Activated CD4-positive, alpha-beta T cell treated with anti-CD3 and anti-CD28 coated beads, Interleukin-2, amount 50 U/mL, for 1 hour (primary cell): ENCODE data around the gene WNK4.

Source experiments
- DNase-seq: peaks from one replicate; pipeline ENCODE4 v3.0.0-alpha.2; 2020

WNK4 gene

GRCh38 chr17:42773290-42774035 lies 6.9 kb upstream of the WNK4 start, which contains the start of gene VPS25:
Gene VPS25 (plus strand): TSS chr17:42773449. CDS start chr17:42773476, 27 bp downstream.
- DNase-seq, result peak; percentile 69

- DNase-seq, result no peak
These were observed 6.2 kb upstream of the WNK4 start for GRCh38 chr17:42774066-42774745.

GRCh38 chr17:42775534-42776098 lies 4.8 kb upstream of the WNK4 start:
- no peak for DNase-seq

DNA sequence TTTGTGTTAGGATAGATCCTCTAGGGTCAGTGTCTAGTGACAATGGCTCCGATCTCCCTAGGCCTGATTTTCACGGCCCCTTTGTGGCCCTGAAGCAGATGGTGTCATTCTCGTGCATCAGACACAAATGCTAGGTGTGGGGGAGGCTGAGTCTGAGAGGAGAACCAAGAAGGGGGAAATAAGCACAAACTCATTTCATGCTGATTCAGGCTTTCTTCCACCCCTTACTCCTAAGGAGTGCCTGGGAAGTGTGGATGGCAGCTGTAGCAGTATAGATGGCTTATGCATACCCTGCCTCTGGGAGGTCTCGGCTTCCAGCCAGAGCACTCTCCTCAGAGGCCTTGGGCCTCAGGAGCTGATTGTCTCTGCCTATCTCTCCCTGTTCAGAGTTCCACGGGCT lies 1.8 kb upstream of the WNK4 start:
- no peak for DNase-seq

DNA sequence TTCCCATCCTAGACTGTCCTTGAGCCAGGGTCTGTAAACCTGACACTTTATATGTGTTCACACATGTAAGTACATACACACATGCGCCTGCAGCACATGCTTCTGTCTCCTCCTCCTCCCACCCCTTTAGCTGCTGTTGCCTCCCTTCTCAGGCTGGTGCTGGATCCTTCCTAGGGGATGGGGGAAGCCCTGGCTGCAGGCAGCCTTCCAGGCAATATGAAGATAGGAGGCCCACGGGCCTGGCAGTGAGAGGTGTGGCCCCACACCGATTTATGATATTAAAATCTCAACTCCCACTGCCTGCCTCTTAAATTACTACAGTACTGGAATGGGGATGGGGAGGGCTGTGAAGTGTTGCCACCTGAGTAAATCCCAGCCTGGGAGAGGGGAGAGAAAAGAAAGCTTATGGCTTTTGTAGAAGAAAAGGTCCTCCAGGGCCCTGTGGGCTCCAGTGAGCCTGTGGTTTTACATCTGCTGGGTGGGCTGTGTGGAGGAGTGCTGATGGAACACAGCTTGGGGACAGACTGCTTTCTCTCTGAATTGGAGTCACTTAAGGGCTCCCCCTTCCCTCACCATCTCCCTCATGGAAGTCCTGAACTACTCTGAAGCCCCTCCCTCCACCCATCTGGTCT lies 990 bp upstream of the WNK4 start:
- no peak for DNase-seq

GRCh38 chr17:42780851-42781638 lies 635 bp downstream of the WNK4 start:
- no peak for DNase-seq

- DNase-seq, result no peak
These were observed 1.3 kb downstream of the WNK4 start for GRCh38 chr17:42781639-42782165.

- no peak for DNase-seq
These were observed 2.0 kb downstream of the WNK4 start for GRCh38 chr17:42782166-42783061.

- no peak for DNase-seq
These were observed 2.8 kb downstream of the WNK4 start for GRCh38 chr17:42783062-42783790.

DNA sequence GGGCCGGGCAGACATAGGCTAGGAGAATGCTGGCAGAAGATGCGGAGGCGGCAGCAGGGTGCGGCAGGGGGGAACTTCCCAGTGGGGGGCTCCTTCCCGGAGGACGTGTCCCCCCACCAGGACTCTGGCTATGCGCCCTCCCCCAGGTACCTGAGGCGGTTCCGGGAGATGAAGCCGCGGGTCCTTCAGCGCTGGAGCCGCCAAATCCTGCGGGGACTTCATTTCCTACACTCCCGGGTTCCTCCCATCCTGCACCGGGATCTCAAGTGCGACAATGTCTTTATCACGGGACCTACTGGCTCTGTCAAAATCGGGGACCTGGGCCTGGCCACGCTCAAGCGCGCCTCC lies 3.4 kb downstream of the WNK4 start:
- no peak for DNase-seq

DNA sequence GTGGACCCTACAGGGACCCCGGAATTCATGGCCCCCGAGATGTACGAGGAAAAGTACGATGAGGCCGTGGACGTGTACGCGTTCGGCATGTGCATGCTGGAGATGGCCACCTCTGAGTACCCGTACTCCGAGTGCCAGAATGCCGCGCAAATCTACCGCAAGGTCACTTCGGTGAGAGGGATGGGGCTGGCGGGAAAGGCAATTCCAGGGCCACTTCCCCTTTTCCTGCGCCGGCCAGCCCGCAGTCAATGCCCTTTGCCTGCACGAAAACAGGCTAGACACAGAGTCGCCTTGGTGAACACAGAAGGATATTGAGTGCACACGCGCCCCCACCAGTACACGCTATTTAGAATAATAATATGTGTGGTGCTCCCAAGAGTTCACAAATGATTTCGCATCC lies 4.0 kb downstream of the WNK4 start:
- DNase-seq, result no peak

- no peak for DNase-seq
These were observed 4.6 kb downstream of the WNK4 start for GRCh38 chr17:42784811-42785592.

DNA sequence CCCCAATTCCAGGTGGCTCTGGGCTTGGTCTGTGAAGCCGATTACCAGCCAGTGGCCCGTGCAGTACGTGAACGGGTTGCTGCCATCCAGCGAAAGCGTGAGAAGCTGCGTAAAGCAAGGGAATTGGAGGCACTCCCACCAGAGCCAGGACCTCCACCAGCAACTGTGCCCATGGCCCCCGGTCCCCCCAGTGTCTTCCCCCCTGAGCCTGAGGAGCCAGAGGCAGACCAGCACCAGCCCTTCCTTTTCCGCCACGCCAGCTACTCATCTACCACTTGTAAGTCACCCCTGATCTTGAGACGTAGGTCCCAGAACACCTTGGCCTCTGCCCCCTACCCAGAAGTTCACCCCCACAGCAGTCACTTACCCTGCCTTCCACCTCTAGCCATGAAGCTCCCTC lies 6.9 kb downstream of the WNK4 start:
- DNase-seq, result no peak

DNA sequence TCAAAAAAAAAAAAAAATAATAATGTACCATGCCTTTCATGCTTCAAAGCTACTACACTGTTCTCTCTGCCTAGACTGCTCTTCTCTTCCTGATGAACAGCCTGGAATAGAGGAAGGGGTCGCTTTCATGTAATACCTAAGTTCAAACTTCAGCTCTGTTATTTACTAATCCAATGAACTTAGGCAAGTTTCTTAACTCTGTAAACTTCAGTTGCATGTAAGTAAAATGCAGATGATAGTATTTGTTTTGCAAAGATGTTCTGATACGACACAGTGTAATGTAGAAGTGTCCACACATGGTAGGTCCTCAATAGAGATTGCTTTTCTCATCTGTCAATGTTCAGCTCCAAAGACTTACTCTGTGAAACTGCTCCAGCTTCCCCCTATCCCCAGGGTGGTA lies 11.5 kb downstream of the WNK4 start:
- no peak for DNase-seq

GRCh38 chr17:42792545-42792944 lies 12.1 kb downstream of the WNK4 start:
- DNase-seq, result no peak

DNA sequence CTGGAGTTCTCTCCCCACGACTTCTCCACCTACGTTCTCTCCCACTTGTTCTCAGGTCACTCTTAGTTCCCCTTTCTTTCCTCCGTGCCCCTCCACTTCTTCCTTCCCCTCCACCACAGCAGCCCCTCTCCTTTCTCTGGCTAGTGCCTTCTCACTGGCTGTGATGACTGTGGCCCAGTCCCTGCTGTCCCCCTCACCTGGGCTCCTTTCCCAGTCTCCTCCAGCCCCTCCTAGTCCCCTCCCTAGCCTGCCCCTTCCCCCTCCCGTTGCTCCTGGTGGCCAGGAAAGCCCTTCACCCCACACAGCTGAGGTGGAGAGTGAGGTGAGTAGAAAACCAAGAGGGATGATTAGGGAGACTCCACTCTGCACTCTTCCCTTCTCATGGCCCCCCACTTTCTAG lies 14.7 kb downstream of the WNK4 start:
- no peak for DNase-seq

DNA sequence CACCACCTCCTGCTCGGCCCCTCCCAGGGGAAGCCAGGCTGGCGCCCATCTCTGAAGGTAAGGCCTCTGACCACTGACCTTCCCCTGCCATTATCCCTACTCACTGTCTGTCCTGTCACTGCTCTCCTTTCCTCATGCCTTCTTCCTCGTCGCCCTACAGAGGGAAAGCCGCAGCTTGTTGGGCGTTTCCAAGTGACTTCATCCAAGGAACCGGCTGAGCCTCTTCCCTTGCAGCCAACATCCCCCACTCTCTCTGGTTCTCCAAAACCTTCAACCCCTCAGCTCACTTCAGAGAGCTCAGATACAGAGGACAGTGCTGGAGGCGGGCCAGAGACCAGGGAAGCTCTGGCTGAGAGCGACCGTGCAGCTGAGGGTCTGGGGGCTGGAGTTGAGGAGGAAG lies 15.1 kb downstream of the WNK4 start:
- no peak for DNase-seq

DNA sequence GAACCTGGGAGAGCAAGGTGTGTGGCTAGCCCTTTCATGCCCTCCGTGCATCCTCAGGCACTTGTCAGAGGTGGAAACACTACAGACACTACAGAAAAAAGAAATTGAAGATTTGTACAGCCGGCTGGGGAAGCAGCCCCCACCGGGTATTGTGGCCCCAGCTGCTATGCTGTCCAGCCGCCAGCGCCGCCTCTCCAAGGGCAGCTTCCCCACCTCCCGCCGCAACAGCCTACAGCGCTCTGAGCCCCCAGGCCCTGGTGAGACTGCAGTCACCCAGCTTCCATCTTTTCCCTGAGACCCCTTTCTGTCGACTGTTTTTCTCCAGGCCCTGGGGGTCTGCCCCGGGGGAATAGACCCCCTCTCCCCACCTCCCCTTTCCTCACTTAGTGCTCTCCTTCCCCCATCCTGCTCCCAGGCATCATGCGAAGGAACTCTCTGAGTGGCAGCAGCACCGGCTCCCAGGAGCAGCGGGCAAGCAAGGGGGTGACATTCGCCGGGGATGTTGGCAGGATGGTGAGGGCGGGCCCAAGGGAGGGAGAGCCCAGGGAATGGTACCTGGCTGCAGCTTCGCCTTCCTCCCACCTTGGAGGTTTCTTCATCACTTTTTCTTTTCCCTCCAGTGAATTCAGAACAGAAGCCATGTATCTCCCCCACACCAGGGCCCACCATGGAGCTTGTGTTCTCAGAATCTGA lies 15.8 kb downstream of the WNK4 start:
- DNase-seq, result no peak
